ENCODE data around the gene TMEM131.
"Not testable (repeated sequence)": the region's sequence is repeated elsewhere in the genome, so short reads cannot be mapped to it uniquely, and the experiment has no call there.

The TMEM131 gene

GRCh38 chr2:97913846-97914245, 81.9 kb downstream of the TMEM131 start:
- no peak for DNase-seq (ENCODE audit: low read depth)

GRCh38 chr2:97911922-97912575, 83.7 kb downstream of the TMEM131 start:
- DNase-seq (ENCODE audit: low read depth): peak; percentile 35

GRCh38 chr2:97911206-97911921, 84.4 kb downstream of the TMEM131 start:
- DNase-seq (ENCODE audit: low read depth): no peak

- no peak for DNase-seq (ENCODE audit: low read depth)
Observed at GRCh38 chr2:97910403-97911205, 85.1 kb downstream of the TMEM131 start.

GRCh38 chr2:97908208-97908676, 87.5 kb downstream of the TMEM131 start:
- DNase-seq (ENCODE audit: low read depth): no peak

GRCh38 chr2:97907369-97908100, 88.2 kb downstream of the TMEM131 start:
- DNase-seq (ENCODE audit: low read depth): no peak

GRCh38 chr2:97906307-97906706, 89.4 kb downstream of the TMEM131 start:
- DNase-seq (ENCODE audit: low read depth): no peak

GRCh38 chr2:97905294-97905693, 90.5 kb downstream of the TMEM131 start:
- no peak for DNase-seq (ENCODE audit: low read depth)

GRCh38 chr2:97901862-97902261, 93.9 kb downstream of the TMEM131 start:
- DNase-seq (ENCODE audit: low read depth): no peak

- DNase-seq (ENCODE audit: low read depth): no peak
Observed at GRCh38 chr2:97900806-97901205, 94.9 kb downstream of the TMEM131 start.

- DNase-seq (ENCODE audit: low read depth): not testable (repeated sequence)
Observed at GRCh38 chr2:97893042-97893441, 102.7 kb downstream of the TMEM131 start.

- DNase-seq (ENCODE audit: low read depth): no peak
Observed at GRCh38 chr2:97891611-97892010, 104.1 kb downstream of the TMEM131 start.

- no peak for DNase-seq (ENCODE audit: low read depth)
Observed at GRCh38 chr2:97889156-97889555, 106.6 kb downstream of the TMEM131 start.

- DNase-seq (ENCODE audit: low read depth): no peak
Observed at GRCh38 chr2:97885841-97886240, 109.9 kb downstream of the TMEM131 start.

- DNase-seq (ENCODE audit: low read depth): no peak
Observed at GRCh38 chr2:97880334-97880733, 115.4 kb downstream of the TMEM131 start.

GRCh38 chr2:97878865-97879264, 116.9 kb downstream of the TMEM131 start:
- DNase-seq (ENCODE audit: low read depth): no peak

GRCh38 chr2:97878317-97878716, 117.4 kb downstream of the TMEM131 start:
- not testable (repeated sequence) for DNase-seq (ENCODE audit: low read depth)

- peak; percentile 37 for DNase-seq (ENCODE audit: low read depth)
Observed at GRCh38 chr2:97871096-97871780, 124.5 kb downstream of the TMEM131 start.

GRCh38 chr2:97870396-97870843, 125.3 kb downstream of the TMEM131 start:
- peak; percentile 97 for DNase-seq (ENCODE audit: low read depth)

GRCh38 chr2:97869722-97870346, 125.9 kb downstream of the TMEM131 start:
- no peak for DNase-seq (ENCODE audit: low read depth)
